HUES6 (cell line): ENCODE data around the gene ARL10.

ENCODE experiments used
- H3K27ac ChIP-seq: 2 replicates; pipeline ENCODE4 v1.7.0; 2013; ENCODE audit warnings: low read depth, mild to moderate bottlenecking, low read length, inconsistent platforms
- H3K27me3 ChIP-seq: 2 replicates; pipeline ENCODE4 v1.6.1; 2013; ENCODE audit warnings: low read length; ENCODE audit not compliant: control insufficient read depth, insufficient read depth
- H3K36me3 ChIP-seq: 2 replicates; pipeline ENCODE4 v1.6.1; 2013; ENCODE audit warnings: low read length; ENCODE audit not compliant: control insufficient read depth, insufficient read depth
- H3K4me1 ChIP-seq: 2 replicates; pipeline ENCODE4 v1.6.1; 2013; ENCODE audit warnings: low read length; ENCODE audit not compliant: control insufficient read depth, insufficient read depth
- H3K4me3 ChIP-seq: 2 replicates; pipeline ENCODE4 v1.5.1; 2013; ENCODE audit warnings: low read depth, low read length
- H3K9ac ChIP-seq: one replicate; pipeline ENCODE4 v1.6.1; 2013; ENCODE audit warnings: mild to moderate bottlenecking, low read length
- H3K9me3 ChIP-seq: 2 replicates; pipeline ENCODE4 v1.6.1; 2013; ENCODE audit warnings: low read depth, low read length; ENCODE audit not compliant: control insufficient read depth, insufficient read depth

The ARL10 gene

GRCh38 chr5:176427971-176428370 lies 62.7 kb downstream of the ARL10 start:
- Histone ChIP-seq H3K27me3 (no peaks in the 10 kb centered on the region), H3K9ac (no peak overlapping the region), H3K27ac (no peak overlapping the region), H3K9me3 (peaks cover 17% of the 10 kb centered on the region; the same call in 1 of the 2 replicates), H3K36me3 (no peaks in the 10 kb centered on the region), H3K4me3 (no peak overlapping the region), H3K4me1 (no peaks in the 10 kb centered on the region)

GRCh38 chr5:176429972-176430371 lies 64.7 kb downstream of the ARL10 start:
- Histone ChIP-seq H3K36me3 (no peaks in the 10 kb centered on the region), H3K4me3 (no peak overlapping the region), H3K4me1 (no peaks in the 10 kb centered on the region), H3K27me3 (no peaks in the 10 kb centered on the region), H3K27ac (no peak overlapping the region), H3K9ac (no peak overlapping the region), H3K9me3 (peaks cover 11% of the 10 kb centered on the region)
